GM21367 (cell line): Measurements from ENCODE around the gene PROS1.

Experiments
- ATAC-seq: cut with Tn5 transposase; IDR thresholded peaks from one replicate; pipeline ENCODE4 v1.9.1; 2021; ENCODE audit not compliant: unreplicated experiment

PROS1 gene

GRCh38 chr3:93973131-93974126 is at the start of gene PROS1:
PROS1 (minus strand) TSS chr3:93973896; CDS start chr3:93973749, 147 bp downstream.
- peak; percentile 86 for ATAC-seq

- no peak for ATAC-seq
Observed at GRCh38 chr3:94020293-94020692, 46.6 kb upstream of the PROS1 start.

- no peak for ATAC-seq
Observed at GRCh38 chr3:94019659-94020058, 46.0 kb upstream of the PROS1 start.

GRCh38 chr3:94015025-94015424 is 41.3 kb upstream of the PROS1 start:
- no peak for ATAC-seq

- no peak for ATAC-seq
Observed at GRCh38 chr3:94012185-94012584, 38.5 kb upstream of the PROS1 start.

- no peak for ATAC-seq
Observed at GRCh38 chr3:94011233-94011711, 37.6 kb upstream of the PROS1 start.

GRCh38 chr3:94009608-94010007 is 35.9 kb upstream of the PROS1 start:
- no peak for ATAC-seq

GRCh38 chr3:94008253-94008652 is 34.6 kb upstream of the PROS1 start:
- ATAC-seq, result no peak

- peak; percentile 95 for ATAC-seq
Observed at GRCh38 chr3:94004301-94004910, 30.7 kb upstream of the PROS1 start.

GRCh38 chr3:94001827-94002495 is 28.3 kb upstream of the PROS1 start:
- ATAC-seq, result no peak

- ATAC-seq, result no peak
Observed at GRCh38 chr3:94001191-94001590, 27.5 kb upstream of the PROS1 start.

- no peak for ATAC-seq
Observed at GRCh38 chr3:93994056-93994455, 20.4 kb upstream of the PROS1 start.

GRCh38 chr3:93992207-93992606 is 18.5 kb upstream of the PROS1 start:
- ATAC-seq, result no peak

GRCh38 chr3:93991631-93992030 is 17.9 kb upstream of the PROS1 start:
- no peak for ATAC-seq

GRCh38 chr3:93989241-93989640 is 15.5 kb upstream of the PROS1 start:
- no peak for ATAC-seq

GRCh38 chr3:93988764-93989163 is 15.1 kb upstream of the PROS1 start:
- no peak for ATAC-seq

- ATAC-seq, result no peak
Observed at GRCh38 chr3:93988283-93988682, 14.6 kb upstream of the PROS1 start.

GRCh38 chr3:93984618-93985017 is 10.9 kb upstream of the PROS1 start:
- no peak for ATAC-seq

GRCh38 chr3:93983408-93983807 is 9.7 kb upstream of the PROS1 start:
- ATAC-seq, result no peak

- no peak for ATAC-seq
Observed at GRCh38 chr3:93981649-93982048, 8.0 kb upstream of the PROS1 start.

GRCh38 chr3:93979850-93980676 is 6.4 kb upstream of the PROS1 start, which contains the start of gene ARL13B:
ARL13B (plus strand) TSS chr3:93980155; CDS start chr3:93980424, 269 bp downstream.
- peak; percentile 100 for ATAC-seq
